ENCODE measurements around the gene PDZD2. TPM values are rescaled to one million over a fixed set of nuclear protein-coding genes. Genes with fewer than 3 reads are reported as not detected.

Gene PDZD2
- total and polyA plus RNA-seq, 2 donors (not counting 3 experiments of a cell fraction or from before 2014, with no cell fraction given): 0.66 to 6.9 TPM

DNA sequence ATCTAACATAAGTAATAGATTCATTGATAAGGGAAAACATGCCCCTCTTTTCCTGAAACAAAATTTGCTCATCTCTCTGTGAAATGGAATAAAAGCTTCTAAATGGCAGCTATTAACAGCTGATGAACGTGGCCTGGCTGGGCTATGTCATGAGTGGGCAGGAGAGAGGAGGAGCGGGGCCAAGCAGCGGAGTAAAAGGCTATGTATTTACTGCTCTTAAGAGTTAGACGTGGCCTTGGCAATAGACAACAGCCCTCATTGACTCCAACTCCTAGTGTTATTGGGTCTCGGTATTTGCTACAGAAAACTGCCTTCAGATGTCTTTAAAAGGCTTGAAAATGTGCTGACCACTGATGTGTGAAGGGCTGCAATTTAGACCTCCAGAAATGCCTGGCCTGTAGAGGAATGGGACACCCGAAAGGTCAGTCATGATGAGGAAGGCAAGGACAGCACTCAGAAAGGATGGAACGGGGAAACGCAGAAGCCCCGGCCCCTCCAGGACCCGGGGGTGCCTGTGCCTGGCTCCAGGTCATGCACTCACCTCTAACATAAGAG, 116.8 kb downstream of the PDZD2 start:
- intact Hi-C loops (cut with micrococcal nuclease): no loop called here
- H3K9ac ChIP-seq (replicated peaks; ENCODE audit: extremely low read depth, insufficient read depth, low read length): no peak overlapping the region
- H3K9me3 ChIP-seq (replicated peaks; ENCODE audit: control insufficient read depth, insufficient read depth, low read length): no peaks in the 10 kb centered on the region
- no peaks in the 10 kb centered on the region for H3K79me2 ChIP-seq (ENCODE audit: control insufficient read depth, insufficient read depth, low read length)
- CTCF ChIA-PET: no interaction called here
- no peaks in the 10 kb centered on the region for H3K9me1 ChIP-seq (replicated peaks; ENCODE audit: control insufficient read depth, extremely low read depth, insufficient read depth, low read length)
- no peaks in the 10 kb centered on the region for H3K36me3 ChIP-seq (ENCODE audit: control insufficient read depth in 2 of 2, extremely low read depth in 1 of 2, insufficient read depth in 2 of 2, low read length in 2 of 2)
- dilution Hi-C loops (cut with MboI; ENCODE audit: extremely low pct_ligation_motif_present, low sequenced_read_pairs): no loop called here
- no TSS peak for BruUV-seq (replicated peaks)
- no peak overlapping the region for H2AFZ ChIP-seq (ENCODE audit: low read depth, low read length)
- TF ChIP-seq JUN (IDR thresholded peaks at IDR 0.05; ENCODE audit: borderline replicate concordance, insufficient read depth, insufficient read length, low read depth): no peak
- TF ChIP-seq GATA2 (IDR thresholded peaks at IDR 0.05; ENCODE audit: insufficient read depth, insufficient read length, low read depth, low read length): no peak
- TF ChIP-seq MAX (IDR thresholded peaks at IDR 0.05; ENCODE audit: insufficient read depth, insufficient read length): no peak
- no peak for TF ChIP-seq EZH2 (IDR thresholded peaks at IDR 0.05; ENCODE audit: borderline replicate concordance, low read depth, low read length, severe bottlenecking)
- no peak for TF ChIP-seq POLR2AphosphoS5 (IDR thresholded peaks at IDR 0.05; ENCODE audit: insufficient read depth, low read depth, low read length)
- TF ChIP-seq FOS (IDR thresholded peaks at IDR 0.05; ENCODE audit: borderline replicate concordance, insufficient read depth, low read length): no peak
- TF ChIP-seq POLR2A (IDR thresholded peaks at IDR 0.05; ENCODE audit: low read depth, low read length): no peak
- no peak for TF ChIP-seq CTCF (IDR thresholded peaks at IDR 0.05; ENCODE audit: extremely low read depth in 1 of 2, insufficient read depth in 1 of 2, low read depth in 1 of 2, low read length in 2 of 2)
- TF ChIP-seq MYC (IDR thresholded peaks at IDR 0.05; ENCODE audit: low read depth, low read length): no peak
- H4K20me1 ChIP-seq (replicated peaks; ENCODE audit: control insufficient read depth, extremely low read depth, insufficient read depth, low read length): no peaks in the 10 kb centered on the region
- POLR2A ChIA-PET: no interaction called here
- FAIRE-seq (no peak), DNase-seq (ENCODE audit: low read depth, low spot score) (no peak)
- H3K4me1 ChIP-seq (ENCODE audit: control insufficient read depth, extremely low read depth, insufficient read depth, low read length): no peaks in the 10 kb centered on the region
- no peak overlapping the region for H3K4me2 ChIP-seq (ENCODE audit: insufficient read depth, low read length)
- no peak overlapping the region for H3K27ac ChIP-seq (ENCODE audit: insufficient read depth, low read depth, low read length)
- no peak overlapping the region for H3K4me3 ChIP-seq (replicated peaks in 1 of 3; ENCODE audit: insufficient read depth in 1 of 3, low read depth in 1 of 3, low read length in 3 of 3)
- H3K27me3 ChIP-seq (ENCODE audit: control insufficient read depth in 2 of 2, insufficient read depth in 2 of 2, low read length in 2 of 2): no peaks in the 10 kb centered on the region

All from endothelial cell of umbilical vein (primary cell).